Fibroblast of skin of right quadriceps (primary cell): ENCODE data around the gene MCM9.
"Not testable (repeated sequence)": the region's sequence is repeated elsewhere in the genome, so short reads cannot be mapped to it uniquely, and the experiment has no call there.

ENCODE experiments used
- DNase-seq: peaks from one replicate; pipeline ENCODE4 v3.0.0-alpha.2; 2013

MCM9 gene

GRCh38 chr6:118860363-118860762 is 74.6 kb downstream of the MCM9 start:
- DNase-seq: no peak

GRCh38 chr6:118859517-118860064 is 75.4 kb downstream of the MCM9 start:
- no peak for DNase-seq

GRCh38 chr6:118856301-118856700 is 78.7 kb downstream of the MCM9 start:
- no peak for DNase-seq

GRCh38 chr6:118853408-118853807 is 81.6 kb downstream of the MCM9 start:
- no peak for DNase-seq

- no peak for DNase-seq
Measured at GRCh38 chr6:118844915-118845314, 90.0 kb downstream of the MCM9 start.

- DNase-seq: peak; percentile 7
Measured at GRCh38 chr6:118843685-118844390, 91.1 kb downstream of the MCM9 start.

GRCh38 chr6:118830691-118831090 is 104.3 kb downstream of the MCM9 start:
- no peak for DNase-seq

GRCh38 chr6:118829817-118830478 is 105.0 kb downstream of the MCM9 start:
- DNase-seq: no peak

- no peak for DNase-seq
Measured at GRCh38 chr6:118826096-118826495, 108.9 kb downstream of the MCM9 start.

GRCh38 chr6:118825661-118826060 is 109.3 kb downstream of the MCM9 start:
- no peak for DNase-seq

GRCh38 chr6:118815495-118815894 is 119.5 kb downstream of the MCM9 start:
- DNase-seq: no peak

GRCh38 chr6:118813775-118814174 is 121.2 kb downstream of the MCM9 start:
- peak; percentile 31 for DNase-seq

- DNase-seq: no peak
Measured at GRCh38 chr6:118812970-118813369, 122.0 kb downstream of the MCM9 start.

GRCh38 chr6:118810420-118811027 is 124.4 kb downstream of the MCM9 start:
- no peak for DNase-seq

- DNase-seq: no peak
Measured at GRCh38 chr6:118808793-118809638, 125.9 kb downstream of the MCM9 start.

GRCh38 chr6:118804091-118804490 is 130.9 kb downstream of the MCM9 start:
- no peak for DNase-seq

GRCh38 chr6:118801257-118801656 is 133.7 kb downstream of the MCM9 start:
- no peak for DNase-seq

GRCh38 chr6:118800394-118801071 is 134.4 kb downstream of the MCM9 start:
- peak; percentile 78 for DNase-seq

GRCh38 chr6:118799826-118800225 is 135.1 kb downstream of the MCM9 start:
- DNase-seq: no peak

GRCh38 chr6:118796548-118796947 is 138.4 kb downstream of the MCM9 start:
- not testable (repeated sequence) for DNase-seq

GRCh38 chr6:118791499-118791898 is 143.5 kb downstream of the MCM9 start:
- no peak for DNase-seq

- DNase-seq: no peak
Measured at GRCh38 chr6:118789954-118790353, 145.0 kb downstream of the MCM9 start.
